SU-DHL-6 (cell line): ENCODE data around the gene UBE2F.

ENCODE experiments used
- H2AFZ ChIP-seq: fragments of 200-600 bp; sonication (generic); 2 replicates; pipeline ENCODE4 v1.6.1; 2014; ENCODE audit warnings: low read depth, mild to moderate bottlenecking, moderate library complexity, mixed read lengths, antibody characterized with exemption, low read length; ENCODE audit not compliant: severe bottlenecking
- H3F3A ChIP-seq: fragments of 200-600 bp; shearing (Covaris generic); 2 replicates; pipeline ENCODE4 v1.6.0; 2016; ENCODE audit warnings: antibody characterized with exemption, mild to moderate bottlenecking; ENCODE audit not compliant: insufficient read depth
- H3K27ac ChIP-seq: fragments of 200-600 bp; sonication (generic); 2 replicates; pipeline ENCODE4 v1.5.1; 2016; ENCODE audit warnings: low read depth, mild to moderate bottlenecking, low read length, moderate library complexity, mixed read lengths
- H3K27me3 ChIP-seq: fragments of 200-600 bp; sonication (generic), shearing (Covaris generic); 2 replicates; pipeline ENCODE4 v1.6.0; 2014; ENCODE audit warnings: mild to moderate bottlenecking, low read length
- H3K36me3 ChIP-seq: fragments of 200-600 bp; sonication (generic); 2 replicates; pipeline ENCODE4 v1.6.1; 2014; ENCODE audit warnings: mild to moderate bottlenecking, low read length, mixed read lengths
- H3K4me2 ChIP-seq: fragments of 300-600, 200-600 bp; shearing (Covaris generic), sonication (generic); 2 replicates; pipeline ENCODE4 v1.6.0; 2014; ENCODE audit warnings: low read length, low read depth, mild to moderate bottlenecking; ENCODE audit not compliant: poor library complexity, severe bottlenecking
- H3K4me3 ChIP-seq: fragments of 200-600 bp; sonication (generic); 2 replicates; pipeline ENCODE4 v1.5.1; 2014; ENCODE audit warnings: antibody characterized with exemption, low read length, mild to moderate bottlenecking, mixed read lengths; ENCODE audit not compliant: insufficient read depth, poor library complexity, severe bottlenecking
- H3K79me2 ChIP-seq: fragments of 200-600 bp; sonication (generic); 2 replicates; pipeline ENCODE4 v1.6.1; 2014; ENCODE audit warnings: mild to moderate bottlenecking, low read length, moderate library complexity; ENCODE audit not compliant: insufficient read depth
- H3K9ac ChIP-seq: fragments of 200-600 bp; sonication (generic); 2 replicates; pipeline ENCODE4 v1.7.0; 2014; ENCODE audit warnings: mild to moderate bottlenecking, low read length
- H3K9me2 ChIP-seq: fragments of 200-600 bp; sonication (generic); replicated peaks from 2 replicates; pipeline ENCODE4 v1.6.1; 2014; ENCODE audit warnings: low read length; ENCODE audit not compliant: insufficient read depth
- H3K9me3 ChIP-seq: fragments of 200-600 bp; sonication (generic); 2 replicates; pipeline ENCODE4 v1.6.1; 2014; ENCODE audit warnings: low read length, mixed read lengths; ENCODE audit not compliant: insufficient read depth
- H4K20me1 ChIP-seq: fragments of 200-600 bp; sonication (generic); 2 replicates; pipeline ENCODE4 v1.6.1; 2014; ENCODE audit warnings: low read depth, mild to moderate bottlenecking, antibody characterized with exemption, low read length, moderate library complexity, mixed read lengths
- CTCF ChIP-seq: fragments of 200-600 bp; sonication (generic); IDR thresholded peaks from one replicate; pipeline ENCODE4 v1.5.1; 2017; ENCODE audit warnings: antibody characterized with exemption, mild to moderate bottlenecking, low read length, moderate library complexity; ENCODE audit not compliant: insufficient read depth, poor library complexity, severe bottlenecking
- EZH2phosphoT487 ChIP-seq: fragments of 200-600 bp; sonication (generic), shearing (Covaris generic); conservative IDR thresholded peaks from 2 replicates; pipeline ENCODE4 v1.6.1; 2018; ENCODE audit warnings: mild to moderate bottlenecking, antibody characterized with exemption, low read length, moderate library complexity, mixed read lengths

Gene UBE2F

GRCh38 chr2:237966565-237967462, at the start of gene UBE2F:
Gene UBE2F (plus strand): TSS chr2:237967014. CDS start chr2:237973108, 6,094 bp downstream.
- H2AFZ ChIP-seq = peak within 1 kb of the TSS; percentile 99
- H3K4me3 ChIP-seq = peak within 1 kb of the TSS; percentile 72
- H3K9me2 ChIP-seq = no peaks in the 10 kb centered on the region
- no peaks in the 10 kb centered on the region for H4K20me1 ChIP-seq
- no peaks in the 10 kb centered on the region for H3K36me3 ChIP-seq
- no peak within 1 kb of the TSS for H3K27ac ChIP-seq
- H3F3A ChIP-seq = peaks cover 11% of the 10 kb centered on the region; the same call in 1 of the 2 replicates
- peak within 1 kb of the TSS; percentile 58 for H3K9ac ChIP-seq
- peaks cover 12% of the 10 kb centered on the region; the same call in 1 of the 2 replicates for H3K9me3 ChIP-seq
- no peaks in the 10 kb centered on the region; the same call in 1 of the 2 replicates for H3K79me2 ChIP-seq
- H3K27me3 ChIP-seq = no peaks in the 10 kb centered on the region
- peak within 1 kb of the TSS; percentile 74 for H3K4me2 ChIP-seq
- TF ChIP-seq CTCF (no peak), EZH2phosphoT487 (no peak)

GRCh38 chr2:237917696-237918374, 49.0 kb upstream of the UBE2F start:
- H2AFZ ChIP-seq = no peak overlapping the region
- no peaks in the 10 kb centered on the region for H3K79me2 ChIP-seq
- H3K9me2 ChIP-seq = no peaks in the 10 kb centered on the region
- TF ChIP-seq CTCF (no peak), EZH2phosphoT487 (no peak)
- no peak overlapping the region for H3K9ac ChIP-seq
- H3K9me3 ChIP-seq = no peaks in the 10 kb centered on the region
- no peak overlapping the region for H3K27ac ChIP-seq
- H3K36me3 ChIP-seq = no peaks in the 10 kb centered on the region
- H3K4me3 ChIP-seq = no peak overlapping the region
- H4K20me1 ChIP-seq = no peaks in the 10 kb centered on the region
- H3K27me3 ChIP-seq = no peaks in the 10 kb centered on the region
- no peaks in the 10 kb centered on the region for H3F3A ChIP-seq
- no peak overlapping the region for H3K4me2 ChIP-seq

- no peaks in the 10 kb centered on the region for H3K9me3 ChIP-seq
- no peak overlapping the region for H3K27ac ChIP-seq
- H3F3A ChIP-seq = no peaks in the 10 kb centered on the region
- no peak overlapping the region for H3K4me2 ChIP-seq
- no peaks in the 10 kb centered on the region for H3K27me3 ChIP-seq
- TF ChIP-seq CTCF (no peak), EZH2phosphoT487 (no peak)
- H3K4me3 ChIP-seq = no peak overlapping the region
- H3K36me3 ChIP-seq = no peaks in the 10 kb centered on the region
- no peaks in the 10 kb centered on the region for H3K79me2 ChIP-seq
- H3K9me2 ChIP-seq = no peaks in the 10 kb centered on the region
- H3K9ac ChIP-seq = no peak overlapping the region
- no peak overlapping the region for H2AFZ ChIP-seq
- no peaks in the 10 kb centered on the region for H4K20me1 ChIP-seq
These were observed 47.2 kb upstream of the UBE2F start for GRCh38 chr2:237919593-237919992.
